ENCODE measurements around the gene SH2D3C. TPM values are rescaled to one million over a fixed set of nuclear protein-coding genes. Genes with fewer than 3 reads are reported as not detected.

Gene SH2D3C
- total RNA-seq, 2 donors from 2014 or later, result 11.5 to 16.5 TPM

GRCh38 chr9:127803507-127804352, 25.3 kb upstream of the SH2D3C start:
- Histone ChIP-seq H3K36me3 (peaks cover 16% of the 10 kb centered on the region), H3K9me3 (no peaks in the 10 kb centered on the region), H3K27ac (peak overlapping the region; percentile 93 to 96), H3K4me1 (peaks cover 0 to 31% of the 10 kb centered on the region in 2 donors), H3K4me3 (peak overlapping the region; percentile 54 to 71), H3K27me3 (no peaks in the 10 kb centered on the region)
- no peak for DNase-seq (ENCODE audit: low spot score)
- no peak for TF ChIP-seq CTCF (IDR thresholded peaks at IDR 0.05)

GRCh38 chr9:127802576-127803443, 24.3 kb upstream of the SH2D3C start, which contains the start of gene FPGS:
TSS of gene FPGS (plus strand) at chr9:127802882. CDS start at chr9:127802925, 43 bp downstream.
- Histone ChIP-seq H3K27ac (peak within 1 kb of the TSS; percentile 93 to 96), H3K36me3 (peaks cover 12% of the 10 kb centered on the region), H3K4me3 (peak within 1 kb of the TSS; percentile 54 to 71), H3K9me3 (no peaks in the 10 kb centered on the region), H3K4me1 (peaks cover 0 to 27% of the 10 kb centered on the region in 2 donors), H3K27me3 (no peaks in the 10 kb centered on the region)
- DNase-seq (ENCODE audit: low spot score), result peak; percentile 91
- no peak for TF ChIP-seq CTCF (IDR thresholded peaks at IDR 0.05)

- Histone ChIP-seq H3K4me1 (peaks cover 0 to 27% of the 10 kb centered on the region in 2 donors), H3K4me3 (peak overlapping the region; percentile 54 to 71), H3K27ac (peak overlapping the region; percentile 93 to 96), H3K27me3 (no peaks in the 10 kb centered on the region), H3K36me3 (peaks cover 5% of the 10 kb centered on the region), H3K9me3 (no peaks in the 10 kb centered on the region)
- DNase-seq (ENCODE audit: low spot score), result no peak
- no peak for TF ChIP-seq CTCF (IDR thresholded peaks at IDR 0.05)
These were observed 23.6 kb upstream of the SH2D3C start for GRCh38 chr9:127801955-127802575.

GRCh38 chr9:127796852-127797370, 18.4 kb upstream of the SH2D3C start:
- Histone ChIP-seq H3K36me3 (no peaks in the 10 kb centered on the region), H3K27ac (peak overlapping the region; percentile 33 to 57), H3K4me3 (no peak overlapping the region), H3K9me3 (no peaks in the 10 kb centered on the region), H3K4me1 (peaks cover 0 to 15% of the 10 kb centered on the region in 2 donors), H3K27me3 (no peaks in the 10 kb centered on the region)
- DNase-seq (ENCODE audit: low spot score), result no peak
- TF ChIP-seq CTCF (IDR thresholded peaks at IDR 0.05), result no peak

- Histone ChIP-seq H3K36me3 (peaks cover 5% of the 10 kb centered on the region), H3K27ac (peak overlapping the region; percentile 33 to 57), H3K4me1 (peaks cover 0 to 11% of the 10 kb centered on the region in 2 donors), H3K9me3 (no peaks in the 10 kb centered on the region), H3K27me3 (no peaks in the 10 kb centered on the region), H3K4me3 (no peak overlapping the region)
- no peak for TF ChIP-seq CTCF (IDR thresholded peaks at IDR 0.05)
- DNase-seq (ENCODE audit: low spot score), result no peak
These were observed 17.9 kb upstream of the SH2D3C start for GRCh38 chr9:127796225-127796813.
